Anterior cingulate cortex (tissue), 58 donors: ENCODE results near the gene PRAC1.

Experiments used
- DNase-seq, 58 donors: peaks; one replicate each; lab custom pipeline; 2025; lab: John Stamatoyannopoulos, UW

Gene PRAC1

GRCh38 chr17:48715496-48716399, 6.6 kb downstream of the PRAC1 start:
- no peak for DNase-seq

GRCh38 chr17:48711128-48711527, 11.2 kb downstream of the PRAC1 start:
- no peak for DNase-seq

GRCh38 chr17:48704361-48705248, 17.7 kb downstream of the PRAC1 start:
- DNase-seq = no peak

- no peak for DNase-seq
These were observed 20.3 kb downstream of the PRAC1 start for GRCh38 chr17:48701864-48702532.

- DNase-seq = no peak
These were observed 29.1 kb downstream of the PRAC1 start for GRCh38 chr17:48693178-48693577.

- no peak for DNase-seq
These were observed 30.3 kb downstream of the PRAC1 start for GRCh38 chr17:48692049-48692448.

- no peak for DNase-seq
These were observed 31.7 kb downstream of the PRAC1 start for GRCh38 chr17:48690655-48691054.

- DNase-seq = no peak
These were observed 40.7 kb downstream of the PRAC1 start for GRCh38 chr17:48681609-48682008.

GRCh38 chr17:48679385-48680096, 42.8 kb downstream of the PRAC1 start:
- no peak for DNase-seq

GRCh38 chr17:48678141-48678971, 44.0 kb downstream of the PRAC1 start:
- peak in 46 of 58 donors; percentile 1 to 56 (median 17) for DNase-seq

- no peak for DNase-seq
These were observed 45.3 kb downstream of the PRAC1 start for GRCh38 chr17:48676963-48677558.

- no peak for DNase-seq
These were observed 50.0 kb downstream of the PRAC1 start for GRCh38 chr17:48672340-48672739.
